HL-60/S4 treated with phorbol 12-myristate 13-acetate at 8.2 ng/mL for 4 days and 3 days (cell line): ENCODE measurements around the gene CHST11.
"Not testable (repeated sequence)": the region's sequence is repeated elsewhere in the genome, so short reads cannot be mapped to it uniquely, and the experiment has no call there.

ENCODE experiments used
- in situ Hi-C: fragments of 300-500 bp; cut with MboI; formaldehyde crosslinking; loops from 2 replicates; pipeline ENCODE4 v1.15.0; 2022; ENCODE audit warnings: low sequenced_read_pairs

Gene CHST11

DNA sequence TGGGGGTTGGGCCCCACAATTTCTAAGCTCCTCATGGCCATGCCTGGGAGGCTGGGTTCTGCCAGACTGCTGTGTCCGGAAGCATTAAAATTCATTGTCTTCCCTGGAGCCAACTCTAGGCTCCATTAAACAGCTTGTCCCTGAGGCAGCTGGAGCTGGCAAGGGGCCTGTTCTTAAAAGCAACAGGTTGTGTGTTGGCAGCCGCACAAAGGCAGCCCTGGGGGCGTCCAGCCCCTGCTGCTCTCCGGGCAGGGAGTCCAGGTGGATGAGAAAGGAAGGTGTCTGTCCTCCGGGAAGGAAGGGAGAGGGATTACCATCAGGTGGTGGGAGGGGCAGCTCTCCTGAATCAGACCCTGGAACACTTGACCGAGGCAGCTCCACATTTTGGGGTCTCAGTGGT is 98.9 kb downstream of the CHST11 start:
- in situ Hi-C loops = no loop called here

- in situ Hi-C loops = no loop called here
Measured at GRCh38 chr12:104557488-104558195, 100.9 kb downstream of the CHST11 start.

DNA sequence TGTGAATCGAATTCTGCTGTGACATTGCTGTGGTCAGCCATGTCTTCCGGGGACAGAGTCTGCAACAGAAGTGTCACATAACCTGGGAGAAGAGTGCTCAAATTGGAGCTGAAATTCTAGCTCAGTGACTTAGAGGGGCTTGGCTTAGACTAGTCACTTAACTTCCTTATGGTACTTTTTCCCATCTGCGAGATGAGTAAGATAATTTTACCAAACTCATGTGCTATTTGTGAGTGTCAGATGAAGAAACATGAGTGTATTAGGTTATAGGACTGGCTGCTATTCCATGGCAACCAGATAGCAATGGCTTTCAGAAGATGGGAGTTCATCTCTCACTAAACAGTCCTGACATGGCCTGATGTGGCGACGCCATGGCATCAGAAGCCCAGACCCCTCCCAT is 104.1 kb downstream of the CHST11 start:
- in situ Hi-C loops = no loop called here

DNA sequence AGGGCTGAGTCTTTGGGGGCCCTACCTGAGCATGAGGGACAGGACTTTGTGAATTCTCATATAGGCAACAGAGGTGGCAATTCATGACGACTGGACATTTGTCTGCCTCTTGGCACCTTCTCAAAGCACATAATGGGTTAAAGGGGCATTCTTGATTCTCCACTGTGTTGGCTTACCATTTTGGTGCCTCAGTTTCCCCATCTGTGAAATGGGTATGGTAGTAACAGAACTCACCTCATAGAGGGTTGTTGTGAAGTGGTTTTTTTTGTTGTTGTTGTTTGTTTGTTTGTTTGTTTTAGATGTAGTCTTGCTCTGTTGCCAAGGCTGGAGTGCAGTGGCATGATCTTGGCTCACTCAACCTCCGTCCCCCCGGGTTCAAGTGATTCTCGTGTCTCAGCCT is 106.0 kb downstream of the CHST11 start:
- in situ Hi-C loops = no loop called here

- in situ Hi-C loops = not testable (repeated sequence)
Measured at GRCh38 chr12:104564662-104565061, 107.9 kb downstream of the CHST11 start.

DNA sequence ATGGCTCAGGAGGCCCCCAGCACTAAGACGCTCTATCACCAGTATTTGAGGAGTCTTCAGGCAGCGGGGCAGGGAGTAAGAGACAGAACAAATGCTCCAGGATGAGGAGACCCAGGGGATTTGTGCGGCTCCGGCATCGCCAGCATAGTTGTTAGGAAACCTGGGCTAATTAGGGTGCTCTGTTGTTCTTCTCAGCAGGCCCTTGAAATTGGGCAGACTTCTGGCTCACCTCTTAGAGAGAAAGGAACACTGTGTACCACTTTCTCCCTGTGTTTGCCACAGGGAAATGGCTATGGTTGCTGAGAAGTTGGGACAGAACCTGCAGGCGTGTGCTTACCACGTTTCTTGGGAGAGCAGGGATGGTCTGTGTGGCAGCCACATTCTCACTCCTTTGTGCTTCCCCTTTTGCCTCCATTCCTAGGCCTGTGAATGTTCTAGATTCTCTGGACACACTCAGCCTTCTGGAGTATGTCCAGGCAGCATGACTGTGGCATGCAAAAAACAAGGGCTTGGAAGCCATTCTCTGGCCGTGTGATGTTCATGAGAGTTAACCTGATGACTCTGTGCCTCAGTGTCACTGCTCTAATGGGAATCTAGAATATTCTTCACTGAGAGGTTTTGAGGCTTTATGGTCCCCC is 109.0 kb downstream of the CHST11 start:
- in situ Hi-C loops = no loop called here

DNA sequence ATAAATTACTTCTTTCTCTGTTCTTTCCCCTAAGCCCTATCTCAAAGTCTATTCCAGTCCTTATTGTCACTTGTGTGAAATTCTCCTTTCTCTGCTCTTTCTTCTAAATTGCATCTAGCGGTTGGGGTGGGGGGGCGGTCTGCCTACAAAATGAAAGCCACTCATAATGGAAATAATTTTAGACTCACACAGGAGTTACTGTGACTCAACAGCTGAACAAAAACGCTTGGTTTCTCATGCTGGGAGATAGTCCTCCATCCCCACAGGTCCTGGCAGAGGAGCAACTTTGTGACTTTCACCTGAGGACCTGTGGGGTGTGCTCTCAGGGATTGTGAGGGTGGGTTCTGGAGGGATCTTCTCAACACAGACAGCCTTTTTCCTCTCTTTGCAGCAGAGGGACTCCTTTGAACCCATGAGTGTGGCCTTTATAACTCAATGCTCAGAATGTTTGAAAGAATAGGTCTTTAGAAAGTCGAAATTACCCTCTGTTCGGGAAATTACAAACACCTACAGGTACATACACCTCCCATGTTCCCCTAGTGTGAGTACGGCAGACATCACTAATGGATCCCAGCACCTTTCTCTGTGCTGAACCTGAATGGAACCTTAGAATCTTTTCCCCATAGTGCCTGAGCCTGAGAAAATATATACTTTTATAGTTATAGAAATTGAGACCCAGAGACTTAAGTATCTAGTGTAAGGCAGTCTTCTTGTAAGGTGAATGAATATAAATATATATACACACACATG is 109.7 kb downstream of the CHST11 start:
- in situ Hi-C loops = no loop called here

DNA sequence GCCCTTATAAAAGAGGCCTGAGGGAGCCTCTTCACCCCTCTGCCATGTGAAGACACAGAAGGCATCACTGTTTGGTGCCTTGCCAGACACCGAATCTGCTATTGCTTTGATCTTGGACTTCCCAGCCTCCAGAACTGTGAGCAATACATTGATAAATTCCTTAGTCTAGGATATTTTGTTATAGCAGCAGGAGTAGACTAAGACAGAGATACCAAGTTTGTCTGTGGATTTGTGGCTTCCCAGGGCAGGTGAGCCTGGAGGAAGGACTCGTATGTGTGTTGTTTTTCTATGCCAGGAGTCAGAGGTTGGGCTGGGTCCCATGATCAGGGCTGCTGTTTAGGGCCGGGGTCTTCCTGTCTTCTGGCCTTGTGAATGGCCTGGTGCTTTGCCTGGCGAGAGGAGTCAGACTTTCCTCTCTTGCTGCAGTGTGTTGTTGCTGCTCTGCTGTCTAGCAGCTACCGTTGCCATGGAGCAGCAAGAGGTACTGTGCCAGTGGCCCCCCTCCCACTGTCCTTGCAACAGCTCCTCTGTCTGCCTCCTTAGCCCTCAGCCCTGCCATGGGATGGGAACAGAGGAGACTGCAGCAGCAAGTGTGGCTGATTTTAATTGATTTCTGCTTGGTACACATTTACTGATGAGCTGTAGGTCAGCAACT is 111.2 kb downstream of the CHST11 start:
- in situ Hi-C loops = no loop called here

- in situ Hi-C loops = no loop called here
Measured at GRCh38 chr12:104568487-104568868, 111.7 kb downstream of the CHST11 start.

DNA sequence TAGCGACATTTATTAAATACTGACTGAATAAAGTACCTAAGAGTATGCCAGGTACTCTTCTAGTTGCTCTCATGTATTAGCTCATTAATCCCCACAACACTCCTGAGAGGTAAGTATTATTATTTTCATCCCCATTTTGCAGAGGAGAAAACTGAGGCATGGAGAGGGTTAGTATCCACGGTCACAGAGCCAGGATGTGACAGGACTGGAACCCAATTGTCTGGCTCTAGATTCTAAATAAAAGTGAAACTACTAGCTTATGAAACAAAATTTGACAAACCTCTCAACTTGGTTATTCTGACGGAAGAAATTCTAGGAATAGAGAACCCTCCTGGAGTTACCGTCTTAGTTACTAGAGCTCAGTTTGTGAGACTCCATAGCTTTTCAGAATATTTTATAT is 112.2 kb downstream of the CHST11 start:
- in situ Hi-C loops = no loop called here

DNA sequence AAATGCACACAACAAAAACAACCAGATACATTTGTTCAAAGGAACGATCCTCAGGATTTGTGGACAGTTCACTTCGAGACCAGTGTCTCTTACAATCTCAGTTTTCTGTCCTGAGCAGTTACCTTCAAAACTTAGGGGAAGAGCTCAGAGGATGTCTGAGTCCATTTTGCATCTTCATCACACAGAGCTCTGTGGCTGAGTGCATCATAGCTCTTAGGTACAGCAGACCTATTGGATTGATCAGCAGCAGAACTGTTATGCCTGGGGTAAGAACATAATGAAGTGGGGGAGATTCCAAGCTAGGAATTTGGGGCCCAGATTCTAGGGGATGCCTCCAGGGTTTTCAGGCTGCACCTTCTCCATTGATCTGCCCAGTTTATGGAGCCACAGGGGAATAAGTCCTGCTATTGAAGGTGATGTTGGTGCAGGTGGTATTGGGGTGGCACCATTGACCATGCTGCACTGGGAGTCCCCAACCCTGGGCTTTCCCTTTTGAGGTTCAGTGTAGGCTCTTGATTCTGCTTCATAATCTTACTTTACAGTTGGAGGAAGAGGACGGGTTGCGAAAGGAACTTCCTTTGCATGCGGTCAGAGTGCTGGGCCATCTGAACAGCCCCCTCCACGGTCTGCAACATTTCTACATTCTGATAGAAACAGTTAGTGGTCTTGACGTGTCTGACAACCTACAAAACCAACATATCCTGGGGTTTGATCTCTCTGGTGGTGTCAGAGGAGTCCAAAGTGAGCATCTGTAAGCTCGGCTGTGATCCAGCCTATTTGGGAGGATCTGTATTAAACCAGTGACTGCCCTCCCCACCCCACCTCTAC is 112.8 kb downstream of the CHST11 start:
- in situ Hi-C loops = no loop called here

GRCh38 chr12:104570174-104570907 is 113.6 kb downstream of the CHST11 start:
- in situ Hi-C loops = no loop called here

GRCh38 chr12:104571328-104571727 is 114.6 kb downstream of the CHST11 start:
- in situ Hi-C loops = no loop called here

DNA sequence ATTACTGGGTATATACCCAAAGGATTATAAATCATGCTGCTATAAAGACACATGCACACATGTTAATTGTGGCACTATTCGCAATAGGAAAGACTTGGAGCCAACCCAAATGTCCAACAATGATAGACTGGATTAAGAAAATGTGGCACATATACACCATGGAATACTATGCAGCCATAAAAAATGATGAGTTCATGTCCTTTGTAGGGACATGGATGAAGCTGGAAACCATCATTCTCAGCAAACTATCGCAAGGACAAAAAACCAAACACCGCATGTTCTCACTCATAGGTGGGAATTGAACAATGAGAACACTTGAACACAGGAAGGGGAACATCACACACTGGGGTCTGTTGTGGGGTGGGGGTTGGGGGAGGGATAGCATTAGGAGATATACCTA is 117.6 kb downstream of the CHST11 start:
- in situ Hi-C loops = not testable (repeated sequence)

GRCh38 chr12:104574758-104575157 is 118.0 kb downstream of the CHST11 start:
- in situ Hi-C loops = not testable (repeated sequence)

GRCh38 chr12:104575442-104576186 is 118.9 kb downstream of the CHST11 start:
- in situ Hi-C loops = no loop called here

- in situ Hi-C loops = no loop called here
Measured at GRCh38 chr12:104576187-104576778, 119.5 kb downstream of the CHST11 start.

- in situ Hi-C loops = no loop called here
Measured at GRCh38 chr12:104576980-104577580, 120.3 kb downstream of the CHST11 start.
